Stimulated activated naive CD8-positive, alpha-beta T cell treated with anti-CD3 and anti-CD28 coated beads, Interleukin-15, Interleukin-2, amounts not matched to agents 100 ng/mL and 50 ng/mL, for 24 hours (primary cell): Measurements from ENCODE around the gene SHROOM2.
"Not testable (repeated sequence)": the region's sequence is repeated elsewhere in the genome, so short reads cannot be mapped to it uniquely, and the experiment has no call there.

Source experiments
- H3K27ac Mint-ChIP-seq: one replicate; pipeline ENCODE4 v1.8.0; 2021; ENCODE audit warnings: mild to moderate bottlenecking, mixed read lengths
- H3K27me3 Mint-ChIP-seq: one replicate; pipeline ENCODE4 v1.8.0; 2021; ENCODE audit warnings: mixed read lengths
- H3K36me3 Mint-ChIP-seq: one replicate; pipeline ENCODE4 v1.8.0; 2021; ENCODE audit warnings: low read depth, mixed read lengths
- H3K4me1 Mint-ChIP-seq: one replicate; pipeline ENCODE4 v1.8.0; 2021; ENCODE audit warnings: low read depth, mixed read lengths
- H3K4me3 Mint-ChIP-seq: one replicate; pipeline ENCODE4 v1.8.0; 2021; ENCODE audit warnings: mild to moderate bottlenecking, mixed read lengths
- H3K9me3 Mint-ChIP-seq: one replicate; pipeline ENCODE4 v1.8.0; 2021; ENCODE audit warnings: mixed read lengths

SHROOM2 gene

DNA sequence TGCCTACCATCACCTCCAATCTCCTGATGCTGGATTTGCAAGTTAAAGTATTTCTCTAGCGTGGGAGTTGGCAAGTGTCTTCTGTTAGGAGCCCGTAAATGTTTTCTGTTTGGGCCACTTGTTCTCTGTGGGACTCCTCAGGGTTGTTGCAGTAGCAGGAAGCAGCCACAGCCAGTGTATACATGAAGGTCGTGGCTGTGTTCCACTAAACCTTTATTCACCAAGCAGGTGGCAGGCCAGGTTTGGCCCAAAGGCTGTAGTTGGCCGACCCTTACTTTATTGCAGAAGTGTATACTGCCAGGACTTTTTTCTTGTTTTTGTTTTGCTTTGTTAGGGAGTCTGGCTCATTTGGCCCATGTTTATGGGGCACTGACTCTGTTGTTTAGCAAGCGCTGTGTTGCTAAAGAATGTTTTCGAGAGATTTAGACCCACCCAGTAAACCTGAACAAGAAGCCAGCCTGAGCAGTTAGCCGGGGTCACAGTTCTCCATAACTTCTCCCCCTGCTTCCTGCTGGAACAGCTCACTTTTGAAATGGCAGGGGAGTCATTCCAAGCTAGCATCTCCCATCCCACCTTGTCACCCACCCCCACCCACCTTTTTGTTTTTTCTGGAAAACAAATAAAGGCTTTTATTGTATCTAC lies 58.8 kb downstream of the SHROOM2 start:
- Mint-ChIP-seq H3K4me1 (peaks cover 10% of the 10 kb centered on the region), H3K9me3 (no peaks in the 10 kb centered on the region), H3K4me3 (no peak overlapping the region), H3K27ac (no peak overlapping the region), H3K27me3 (peaks cover 24% of the 10 kb centered on the region), H3K36me3 (no peaks in the 10 kb centered on the region)

DNA sequence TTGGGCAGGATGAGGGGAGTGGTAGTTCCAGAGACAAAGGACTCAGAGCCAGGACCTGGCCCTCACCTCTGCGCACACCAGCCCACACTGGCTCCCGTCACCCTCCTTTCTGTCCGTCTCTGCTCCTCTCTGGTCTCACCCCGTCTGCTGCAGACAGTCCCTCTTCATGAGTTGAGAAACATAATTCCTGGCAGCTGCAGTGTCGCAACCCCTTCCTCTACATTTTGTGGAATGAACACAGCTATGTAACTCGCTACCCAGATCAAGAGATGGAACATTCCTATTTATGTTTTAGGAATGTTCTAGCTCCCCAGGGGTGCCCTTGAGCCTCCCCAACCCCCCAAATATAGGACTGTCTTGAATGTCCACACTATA lies 59.3 kb downstream of the SHROOM2 start:
- Mint-ChIP-seq H3K4me3 (no peak overlapping the region), H3K4me1 (peaks cover 10% of the 10 kb centered on the region), H3K9me3 (no peaks in the 10 kb centered on the region), H3K36me3 (no peaks in the 10 kb centered on the region), H3K27me3 (peaks cover 24% of the 10 kb centered on the region), H3K27ac (no peak overlapping the region)

DNA sequence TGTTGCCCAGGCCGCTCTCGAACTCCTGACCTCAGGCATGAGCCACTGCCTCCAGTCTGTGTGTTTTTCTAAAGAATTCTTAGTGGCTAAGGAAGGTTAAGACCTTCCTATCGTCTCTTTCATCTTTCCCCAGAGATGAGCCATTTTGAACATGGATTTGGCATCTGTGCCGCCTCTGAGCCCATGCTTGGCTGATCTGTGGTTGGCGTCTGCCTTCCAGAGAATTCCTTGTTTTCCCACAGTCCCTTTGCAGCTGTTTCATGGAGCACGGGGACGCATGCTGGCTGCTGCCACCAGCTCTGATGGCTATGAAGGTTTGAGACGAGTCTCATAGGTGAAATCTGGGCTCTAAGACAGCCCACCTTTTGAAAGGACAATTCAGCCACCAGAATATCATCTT lies 60.4 kb downstream of the SHROOM2 start:
- Mint-ChIP-seq H3K27ac (no peak overlapping the region), H3K4me3 (no peak overlapping the region), H3K27me3 (peaks cover 20% of the 10 kb centered on the region), H3K36me3 (no peaks in the 10 kb centered on the region), H3K9me3 (no peaks in the 10 kb centered on the region), H3K4me1 (peaks cover 10% of the 10 kb centered on the region)

DNA sequence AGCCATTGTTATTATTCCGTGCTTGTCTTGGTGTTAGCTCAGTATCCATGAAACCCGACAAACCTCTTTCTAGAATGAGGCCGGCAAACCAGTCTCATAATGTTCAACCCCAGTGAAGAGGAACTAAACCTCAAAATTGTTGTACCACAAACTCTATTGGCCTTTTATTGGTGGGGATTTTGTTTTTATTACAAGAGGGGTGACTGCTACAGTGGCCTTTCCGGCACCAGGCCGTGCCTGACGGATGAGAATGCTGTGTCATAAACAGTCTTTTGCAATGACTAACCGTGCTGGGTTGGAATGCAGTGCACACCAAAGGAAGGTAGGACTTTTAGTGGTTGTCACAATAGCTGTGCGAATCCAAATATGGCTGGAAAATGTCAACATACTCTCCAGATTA lies 60.8 kb downstream of the SHROOM2 start:
- H3K4me1 Mint-ChIP-seq: peaks cover 10% of the 10 kb centered on the region
- peaks cover 20% of the 10 kb centered on the region for H3K27me3 Mint-ChIP-seq
- H3K9me3 Mint-ChIP-seq: no peaks in the 10 kb centered on the region
- no peak overlapping the region for H3K27ac Mint-ChIP-seq
- H3K36me3 Mint-ChIP-seq: no peaks in the 10 kb centered on the region
- no peak overlapping the region for H3K4me3 Mint-ChIP-seq

GRCh38 chrX:9848718-9849479 lies 62.7 kb downstream of the SHROOM2 start:
- H3K9me3 Mint-ChIP-seq: no peaks in the 10 kb centered on the region
- no peaks in the 10 kb centered on the region for H3K4me1 Mint-ChIP-seq
- H3K36me3 Mint-ChIP-seq: no peaks in the 10 kb centered on the region
- peaks cover 15% of the 10 kb centered on the region for H3K27me3 Mint-ChIP-seq
- no peak overlapping the region for H3K4me3 Mint-ChIP-seq
- no peak overlapping the region for H3K27ac Mint-ChIP-seq

GRCh38 chrX:9851890-9852289 lies 65.7 kb downstream of the SHROOM2 start:
- H3K36me3 Mint-ChIP-seq: no peaks in the 10 kb centered on the region
- no peak overlapping the region for H3K4me3 Mint-ChIP-seq
- H3K9me3 Mint-ChIP-seq: no peaks in the 10 kb centered on the region
- peaks cover 16% of the 10 kb centered on the region for H3K27me3 Mint-ChIP-seq
- H3K27ac Mint-ChIP-seq: no peak overlapping the region
- no peaks in the 10 kb centered on the region for H3K4me1 Mint-ChIP-seq

- no peaks in the 10 kb centered on the region for H3K4me1 Mint-ChIP-seq
These were observed 67.1 kb downstream of the SHROOM2 start for GRCh38 chrX:9853307-9853706.

DNA sequence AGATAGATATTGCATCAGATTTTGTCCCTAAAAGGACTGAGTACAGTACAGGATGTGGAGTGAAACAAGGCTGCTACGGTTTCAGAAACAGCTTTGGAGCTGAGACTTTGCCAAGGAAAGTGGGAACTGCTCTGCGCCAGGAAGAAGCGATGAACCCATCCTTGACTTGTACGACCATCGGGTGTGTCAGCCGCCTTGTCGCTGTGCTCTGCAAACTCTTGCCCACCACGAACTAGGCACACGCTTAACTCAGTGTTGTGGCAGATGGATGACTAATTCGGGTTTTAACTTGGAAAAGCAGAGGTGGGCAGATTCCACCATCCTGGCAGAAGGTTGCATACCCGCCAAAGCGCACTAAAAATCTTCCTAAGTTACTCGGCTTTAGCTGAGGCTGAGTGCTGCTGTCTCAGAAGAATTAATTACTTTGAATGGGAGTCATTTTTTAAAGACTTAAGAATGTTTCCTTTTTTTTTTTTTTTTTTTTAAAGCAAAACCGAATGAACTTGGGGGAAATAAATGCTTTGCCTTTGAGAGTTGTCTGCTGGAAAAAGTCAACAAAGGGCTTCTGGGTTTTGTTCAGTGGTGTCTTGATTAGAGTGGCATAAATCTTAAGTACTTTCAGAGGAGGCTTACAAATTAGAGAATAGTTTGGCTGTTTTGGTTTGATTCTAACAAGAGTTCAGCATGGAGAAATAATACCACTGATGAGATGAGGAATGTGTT lies 69.5 kb downstream of the SHROOM2 start:
- H3K4me3 Mint-ChIP-seq: no peak overlapping the region
- H3K4me1 Mint-ChIP-seq: no peaks in the 10 kb centered on the region
- H3K27me3 Mint-ChIP-seq: peaks cover 16% of the 10 kb centered on the region
- H3K27ac Mint-ChIP-seq: no peak overlapping the region
- no peaks in the 10 kb centered on the region for H3K36me3 Mint-ChIP-seq
- no peaks in the 10 kb centered on the region for H3K9me3 Mint-ChIP-seq

More at GRCh38 chrX:9853307-9853706, 67.1 kb downstream of the SHROOM2 start:
- Mint-ChIP-seq H3K36me3 (no peaks in the 10 kb centered on the region), H3K9me3 (no peaks in the 10 kb centered on the region), H3K4me3 (no peak overlapping the region), H3K27ac (no peak overlapping the region), H3K27me3 (peaks cover 13% of the 10 kb centered on the region)

DNA sequence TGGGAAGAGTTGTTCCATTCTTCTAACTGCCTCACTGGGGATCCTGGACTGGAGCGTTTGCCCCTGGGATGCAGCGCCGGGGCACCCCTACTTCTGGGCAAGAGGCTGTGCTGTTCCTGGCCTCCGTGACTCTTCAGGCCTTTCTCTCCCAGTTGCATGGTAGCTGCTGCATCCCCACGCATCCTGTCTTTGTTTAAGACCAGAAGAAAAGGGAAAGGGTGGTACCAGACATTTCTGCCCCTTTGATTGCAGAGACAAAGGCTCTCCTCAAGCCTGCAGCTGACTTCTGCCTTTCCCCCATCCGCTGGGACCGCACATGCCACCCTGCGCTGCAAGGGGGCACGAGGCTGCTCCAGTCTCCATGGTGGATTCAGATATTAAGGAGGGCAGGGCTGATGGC lies 70.4 kb downstream of the SHROOM2 start:
- H3K27ac Mint-ChIP-seq: no peak overlapping the region
- H3K36me3 Mint-ChIP-seq: no peaks in the 10 kb centered on the region
- H3K27me3 Mint-ChIP-seq: peaks cover 16% of the 10 kb centered on the region
- H3K4me1 Mint-ChIP-seq: no peaks in the 10 kb centered on the region
- H3K4me3 Mint-ChIP-seq: no peak overlapping the region
- no peaks in the 10 kb centered on the region for H3K9me3 Mint-ChIP-seq

DNA sequence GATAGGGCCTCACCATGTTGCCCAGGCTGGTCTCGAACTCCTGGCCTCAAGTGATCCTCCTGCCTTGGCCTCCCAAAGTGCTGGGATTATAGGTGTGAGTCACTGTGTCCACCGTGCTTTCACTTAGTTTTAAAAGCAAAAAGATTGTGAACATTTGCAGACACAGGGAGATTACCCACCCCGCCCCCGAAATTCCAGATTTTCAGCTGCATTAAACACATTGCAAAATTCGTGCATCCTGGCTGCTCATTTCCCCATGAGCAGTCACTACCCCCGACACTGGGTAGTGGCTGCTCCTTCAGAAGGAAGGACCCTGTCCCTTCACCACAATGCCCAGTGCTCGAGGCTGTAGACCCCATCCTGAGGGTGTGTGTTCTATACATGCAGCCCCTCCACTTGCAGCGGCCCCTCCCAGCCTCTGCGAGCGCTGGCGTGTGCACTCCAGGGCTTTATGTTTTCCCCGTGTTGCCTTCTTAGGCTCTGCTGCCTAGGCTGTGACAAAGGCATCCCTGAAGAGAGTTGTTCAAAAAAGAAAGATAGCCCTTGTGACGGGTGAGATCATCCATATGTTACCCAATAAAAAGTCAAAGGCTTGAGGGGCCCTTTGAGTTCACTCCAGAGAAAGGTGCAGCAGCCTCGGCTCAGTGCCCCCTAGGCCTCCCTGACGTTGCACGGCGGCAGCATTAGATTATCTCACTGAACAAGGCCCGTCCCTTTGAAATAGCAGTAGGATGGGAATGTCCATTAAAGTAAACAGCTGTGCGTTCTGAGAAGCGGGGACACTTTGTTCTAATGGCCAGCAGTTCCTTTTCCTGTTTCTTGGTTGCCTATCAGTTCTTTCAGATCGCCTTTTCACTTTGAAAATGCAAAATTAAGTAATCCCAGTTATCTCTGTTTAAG lies 71.6 kb downstream of the SHROOM2 start:
- Mint-ChIP-seq H3K4me3 (no peak overlapping the region), H3K36me3 (no peaks in the 10 kb centered on the region), H3K27me3 (peaks cover 16% of the 10 kb centered on the region), H3K27ac (no peak overlapping the region), H3K9me3 (no peaks in the 10 kb centered on the region), H3K4me1 (no peaks in the 10 kb centered on the region)

GRCh38 chrX:9858684-9859083 lies 72.5 kb downstream of the SHROOM2 start:
- not testable (repeated sequence) for H3K27ac Mint-ChIP-seq, H3K36me3 Mint-ChIP-seq, H3K4me1 Mint-ChIP-seq, H3K9me3 Mint-ChIP-seq, H3K4me3 Mint-ChIP-seq
- peaks cover 16% of the 10 kb centered on the region for H3K27me3 Mint-ChIP-seq

DNA sequence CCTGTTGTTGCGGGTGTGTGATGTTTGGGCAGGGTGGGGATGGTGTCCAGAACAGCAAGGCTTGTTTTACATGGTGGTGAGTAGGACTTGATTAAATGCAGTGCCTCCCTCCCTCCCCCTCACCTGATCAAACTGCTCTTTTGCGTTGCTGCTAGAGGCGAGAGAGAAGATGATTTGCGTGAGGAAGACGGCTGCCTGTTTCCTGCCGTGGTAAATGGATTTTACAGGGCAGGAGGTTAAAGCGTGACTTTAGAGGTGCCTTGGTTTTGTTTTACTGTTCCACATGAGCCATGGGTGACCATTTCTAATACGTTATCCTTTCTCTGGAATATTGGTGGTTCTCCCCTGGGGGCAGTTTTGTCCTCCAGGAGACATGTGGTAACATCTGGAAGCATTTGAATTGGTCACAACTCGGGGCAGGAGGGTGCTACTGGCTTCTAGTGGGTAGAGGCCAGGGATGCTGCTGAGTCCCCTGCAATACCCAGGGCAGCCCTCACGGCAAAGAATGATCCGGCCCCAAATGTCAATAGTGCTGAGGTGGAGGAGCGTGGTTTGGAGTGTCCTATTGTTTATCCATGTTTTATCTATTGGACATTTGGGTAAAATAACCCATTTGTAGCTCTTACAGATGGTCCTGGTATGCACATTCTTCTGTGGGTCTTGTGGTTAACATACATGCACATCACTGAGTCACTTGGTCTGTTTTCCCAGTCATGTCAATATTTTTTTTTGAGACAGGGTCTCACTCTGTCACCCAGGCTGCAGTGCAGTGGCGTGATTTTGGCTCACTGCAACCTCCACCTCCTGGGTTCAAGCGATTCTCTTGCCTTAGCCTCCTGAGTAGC lies 73.7 kb downstream of the SHROOM2 start:
- Mint-ChIP-seq H3K27me3 (peaks cover 16% of the 10 kb centered on the region), H3K4me1 (no peaks in the 10 kb centered on the region), H3K36me3 (no peaks in the 10 kb centered on the region), H3K4me3 (no peak overlapping the region), H3K9me3 (no peaks in the 10 kb centered on the region), H3K27ac (no peak overlapping the region)

DNA sequence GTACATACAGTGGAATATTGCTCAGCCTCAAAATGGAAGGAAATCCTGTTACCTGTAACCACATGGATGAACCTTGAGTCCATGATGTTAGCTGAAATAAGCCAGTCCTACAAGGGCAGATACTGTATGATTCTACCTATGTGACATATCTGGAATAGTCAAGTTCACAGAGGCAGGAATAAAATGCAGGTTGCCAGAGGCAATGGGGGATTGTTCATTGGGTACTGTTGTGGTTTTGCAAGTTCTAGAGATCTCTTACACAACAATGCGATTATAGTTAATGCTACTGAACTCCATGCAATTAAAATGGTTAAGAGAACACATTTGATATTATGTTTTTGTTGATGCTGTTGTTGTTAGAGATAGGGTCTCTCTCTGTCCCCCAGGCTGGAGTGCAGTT lies 74.6 kb downstream of the SHROOM2 start:
- Mint-ChIP-seq H3K4me1 (no peaks in the 10 kb centered on the region), H3K36me3 (no peaks in the 10 kb centered on the region), H3K9me3 (no peaks in the 10 kb centered on the region), H3K4me3 (no peak overlapping the region), H3K27me3 (peaks cover 10% of the 10 kb centered on the region), H3K27ac (no peak overlapping the region)

GRCh38 chrX:9861711-9862110 lies 75.5 kb downstream of the SHROOM2 start:
- Mint-ChIP-seq H3K9me3 (no peaks in the 10 kb centered on the region), H3K4me1 (no peaks in the 10 kb centered on the region), H3K4me3 (no peak overlapping the region), H3K36me3 (no peaks in the 10 kb centered on the region), H3K27me3 (peaks cover 17% of the 10 kb centered on the region), H3K27ac (no peak overlapping the region)
